ENCODE results near the gene C9orf43. TPM values are rescaled to one million over a fixed set of nuclear protein-coding genes. Genes with fewer than 3 reads are reported as not detected.
"Not testable (repeated sequence)": the region's sequence is repeated elsewhere in the genome, so short reads cannot be mapped to it uniquely, and the experiment has no call there.

Gene C9orf43
- total and polyA plus RNA-seq, 2 experiments from 2014 or later = 1.4 to 2.3 TPM

GRCh38 chr9:113431191-113431590 is 20.6 kb downstream of the C9orf43 start:
- no peak for DNase-seq (ENCODE audit: low read depth in 1 of 2, low spot score in 1 of 2)
- Histone ChIP-seq H3K27ac (no peak overlapping the region), H3K9me3 (ENCODE audit: low read depth) (no peaks in the 10 kb centered on the region), H3K4me3 (no peak overlapping the region), H3K4me1 (ENCODE audit: low read depth) (no peaks in the 10 kb centered on the region), H3K27me3 (peaks cover 3% of the 10 kb centered on the region), H3K36me3 (no peaks in the 10 kb centered on the region)
- no peak for TF ChIP-seq CTCF (IDR thresholded peaks at IDR 0.05; ENCODE audit: low read depth, low read length)

GRCh38 chr9:113436728-113437515 is 26.4 kb downstream of the C9orf43 start:
- Histone ChIP-seq H3K36me3 (no peaks in the 10 kb centered on the region), H3K27ac (no peak overlapping the region), H3K4me1 (ENCODE audit: low read depth) (no peaks in the 10 kb centered on the region), H3K27me3 (peaks cover 3% of the 10 kb centered on the region), H3K4me3 (no peak overlapping the region), H3K9me3 (ENCODE audit: low read depth) (no peaks in the 10 kb centered on the region)
- no peak for TF ChIP-seq CTCF (IDR thresholded peaks at IDR 0.05; ENCODE audit: low read depth, low read length)
- peak in 1 of 2 donors; percentile 6 for DNase-seq (ENCODE audit: low read depth in 1 of 2, low spot score in 1 of 2)

GRCh38 chr9:113437716-113438115 is 27.2 kb downstream of the C9orf43 start:
- not testable (repeated sequence) for H3K9me3 ChIP-seq (ENCODE audit: low read depth); H3K36me3 ChIP-seq; H3K27me3 ChIP-seq; H3K27ac ChIP-seq; H3K4me3 ChIP-seq; H3K4me1 ChIP-seq (ENCODE audit: low read depth); DNase-seq (ENCODE audit: low read depth in 1 of 2, low spot score in 1 of 2)

GRCh38 chr9:113444736-113445135 is 34.2 kb downstream of the C9orf43 start:
- no peaks in the 10 kb centered on the region for H3K36me3 ChIP-seq
- no peaks in the 10 kb centered on the region for H3K9me3 ChIP-seq (ENCODE audit: low read depth)
- no peaks in the 10 kb centered on the region for H3K4me1 ChIP-seq (ENCODE audit: low read depth)
- H3K4me3 ChIP-seq = no peak overlapping the region
- H3K27ac ChIP-seq = no peak overlapping the region
- no peak for TF ChIP-seq CTCF (IDR thresholded peaks at IDR 0.05; ENCODE audit: low read depth, low read length)
- no peaks in the 10 kb centered on the region for H3K27me3 ChIP-seq
- no peak for DNase-seq (ENCODE audit: low read depth in 1 of 2, low spot score in 1 of 2)

- TF ChIP-seq CTCF (IDR thresholded peaks at IDR 0.05; ENCODE audit: low read depth, low read length) = peak; percentile 53
- H3K4me3 ChIP-seq = no peak overlapping the region
- H3K27ac ChIP-seq = no peak overlapping the region
- DNase-seq (ENCODE audit: low read depth in 1 of 2, low spot score in 1 of 2) = peak; percentile 63 to 73
- no peaks in the 10 kb centered on the region for H3K9me3 ChIP-seq (ENCODE audit: low read depth)
- H3K4me1 ChIP-seq (ENCODE audit: low read depth) = no peaks in the 10 kb centered on the region
- H3K36me3 ChIP-seq = no peaks in the 10 kb centered on the region
- no peaks in the 10 kb centered on the region for H3K27me3 ChIP-seq
These were observed 35.8 kb downstream of the C9orf43 start for GRCh38 chr9:113446323-113446740.

- H3K27ac ChIP-seq = no peak overlapping the region
- H3K9me3 ChIP-seq (ENCODE audit: low read depth) = no peaks in the 10 kb centered on the region
- no peak overlapping the region for H3K4me3 ChIP-seq
- no peaks in the 10 kb centered on the region for H3K36me3 ChIP-seq
- TF ChIP-seq CTCF (IDR thresholded peaks at IDR 0.05; ENCODE audit: low read depth, low read length) = no peak
- H3K27me3 ChIP-seq = no peaks in the 10 kb centered on the region
- H3K4me1 ChIP-seq (ENCODE audit: low read depth) = peaks cover 7% of the 10 kb centered on the region
- no peak for DNase-seq (ENCODE audit: low read depth in 1 of 2, low spot score in 1 of 2)
These were observed 38.8 kb downstream of the C9orf43 start for GRCh38 chr9:113449376-113449775.
